GM10847 (cell line): ENCODE data around the gene ZFYVE19.

ENCODE experiments used
- POLR2A ChIP-seq: IDR thresholded peaks from 2 replicates; pipeline ENCODE4 v1.6.1; 2011; ENCODE audit not compliant: insufficient read length; ENCODE audit errors: extremely low read depth

The ZFYVE19 gene

GRCh38 chr15:40792394-40792793, 14.5 kb upstream of the ZFYVE19 start:
- TF ChIP-seq POLR2A = no peak

GRCh38 chr15:40793216-40793989, 13.5 kb upstream of the ZFYVE19 start:
- no peak for TF ChIP-seq POLR2A

- no peak for TF ChIP-seq POLR2A
These were observed 10.8 kb upstream of the ZFYVE19 start for GRCh38 chr15:40796041-40796440.

GRCh38 chr15:40796512-40796911, 10.4 kb upstream of the ZFYVE19 start:
- TF ChIP-seq POLR2A = no peak

- TF ChIP-seq POLR2A = no peak
These were observed 7.4 kb upstream of the ZFYVE19 start for GRCh38 chr15:40799523-40799922.

GRCh38 chr15:40803076-40803475, 3.8 kb upstream of the ZFYVE19 start:
- no peak for TF ChIP-seq POLR2A

GRCh38 chr15:40803688-40804087, 3.2 kb upstream of the ZFYVE19 start:
- TF ChIP-seq POLR2A = no peak

GRCh38 chr15:40806672-40807027, 239 bp upstream of the ZFYVE19 start:
- no peak for TF ChIP-seq POLR2A

- TF ChIP-seq POLR2A = no peak
These were observed 1.1 kb downstream of the ZFYVE19 start for GRCh38 chr15:40807888-40808461.

GRCh38 chr15:40808861-40809450, 2.1 kb downstream of the ZFYVE19 start:
- TF ChIP-seq POLR2A = no peak

GRCh38 chr15:40812721-40813425, 6.0 kb downstream of the ZFYVE19 start:
- no peak for TF ChIP-seq POLR2A

GRCh38 chr15:40815042-40815698, 8.3 kb downstream of the ZFYVE19 start:
- no peak for TF ChIP-seq POLR2A

- TF ChIP-seq POLR2A = no peak
These were observed 12.2 kb downstream of the ZFYVE19 start for GRCh38 chr15:40819048-40819447.

GRCh38 chr15:40821195-40821594, 14.3 kb downstream of the ZFYVE19 start:
- TF ChIP-seq POLR2A = no peak

- TF ChIP-seq POLR2A = no peak
These were observed 16.9 kb downstream of the ZFYVE19 start for GRCh38 chr15:40823572-40824343.
